ENCODE results near the gene DNA2.
"Not testable (repeated sequence)": the region's sequence is repeated elsewhere in the genome, so short reads cannot be mapped to it uniquely, and the experiment has no call there.

- TF ChIP-seq CTCF (IDR thresholded peaks at IDR 0.05; ENCODE audit: insufficient read depth, low read length, poor library complexity, severe bottlenecking); EZH2phosphoT487 (conservative IDR thresholded peaks at IDR 0.05; ENCODE audit: low read length): not testable (repeated sequence)
These were observed 22.1 kb downstream of the DNA2 start for GRCh38 chr10:68449698-68450097.
